Parathyroid adenoma (tissue), 2 donors: ENCODE data around the gene ATG9B.

ENCODE experiments used
- H2AFZ ChIP-seq: fragments of 300-600 bp; sonication (generic); one replicate; pipeline ENCODE4 v1.7.0; 2017; ENCODE audit warnings: antibody characterized with exemption, mild to moderate bottlenecking
- H3K27ac ChIP-seq: fragments of 300-600 bp; sonication (generic); one replicate; pipeline ENCODE4 v1.7.0; 2017
- H3K27me3 ChIP-seq: fragments of 300-600 bp; sonication (generic); one replicate; pipeline ENCODE4 v1.7.0; 2017; ENCODE audit warnings: low read length; ENCODE audit not compliant: control insufficient read depth, insufficient read depth
- H3K36me3 ChIP-seq: fragments of 300-600 bp; sonication (generic); one replicate; pipeline ENCODE4 v1.7.0; 2017; ENCODE audit warnings: low read length; ENCODE audit not compliant: control insufficient read depth, insufficient read depth
- H3K4me1 ChIP-seq: fragments of 300-600 bp; sonication (generic); one replicate; pipeline ENCODE4 v1.7.0; 2017; ENCODE audit warnings: control low read depth
- H3K4me2 ChIP-seq: fragments of 300-600 bp; sonication (generic); one replicate; pipeline ENCODE4 v1.7.0; 2017; ENCODE audit warnings: low read length
- H3K4me3 ChIP-seq: fragments of 300-600 bp; sonication (generic); one replicate; pipeline ENCODE4 v1.7.0; 2017; ENCODE audit warnings: low read depth, low read length
- H3K79me2 ChIP-seq: fragments of 300-600 bp; sonication (generic); one replicate; pipeline ENCODE4 v1.7.0; 2017; ENCODE audit warnings: control low read depth
- H3K9ac ChIP-seq: fragments of 300-600 bp; sonication (generic); one replicate; pipeline ENCODE4 v1.7.0; 2017; ENCODE audit warnings: mild to moderate bottlenecking
- H3K9me3 ChIP-seq: fragments of 300-600 bp; sonication (generic); one replicate; pipeline ENCODE4 v1.7.0; 2017; ENCODE audit warnings: low read length; ENCODE audit not compliant: control insufficient read depth
- TF ChIP-seq, protein P1 (sequence below): fragments of 300-600 bp; sonication (generic); IDR thresholded peaks from one replicate; pipeline ENCODE4 v1.7.0; 2017; ENCODE audit warnings: antibody characterized with exemption, mild to moderate bottlenecking
- donor health status: primary hyperparathyroidism.

Gene ATG9B

DNA sequence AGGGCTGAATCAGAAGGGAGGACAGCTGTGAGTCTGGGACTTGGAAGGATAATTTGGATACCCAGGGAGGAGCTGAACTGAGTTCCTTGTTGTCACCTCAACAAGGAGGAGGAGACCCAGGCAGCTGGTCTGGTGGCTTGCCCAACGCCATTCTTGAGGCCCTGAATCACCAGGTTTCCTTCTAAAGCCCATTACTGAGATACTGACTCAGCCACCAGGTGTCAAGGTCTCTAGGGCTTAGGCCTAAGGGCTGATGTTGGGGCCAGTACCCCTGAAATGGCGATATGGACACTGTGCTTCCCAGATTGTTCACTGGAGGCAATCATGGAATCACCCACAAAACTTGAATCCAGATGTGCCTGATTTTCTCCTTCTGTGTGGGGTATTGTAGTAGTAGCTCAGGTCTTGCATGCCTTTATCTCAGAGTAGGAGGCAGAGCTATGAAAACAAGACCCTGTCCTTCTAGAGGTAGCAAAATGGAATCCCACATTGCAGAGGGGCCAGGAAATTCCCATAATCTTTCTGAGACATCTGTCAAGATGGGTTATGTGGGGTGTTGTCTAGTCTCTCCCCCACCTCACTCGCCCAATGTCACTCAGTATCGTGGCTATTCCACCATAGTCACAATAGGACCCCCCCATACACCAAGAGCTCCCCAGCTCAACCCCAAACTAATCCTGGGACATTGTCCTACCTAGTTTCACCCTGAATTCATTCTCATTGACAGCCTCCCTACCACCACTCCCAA lies 1.8 kb upstream of the ATG9B start:
- Histone ChIP-seq H3K9me3 (no peaks in the 10 kb centered on the region), H3K9ac (no peak overlapping the region), H3K27ac (no peak overlapping the region), H3K4me3 (no peak overlapping the region), H2AFZ (no peak overlapping the region), H3K4me1 (peaks cover 3% of the 10 kb centered on the region), H3K27me3 (no peaks in the 10 kb centered on the region), H3K4me2 (no peak overlapping the region), H3K36me3 (no peaks in the 10 kb centered on the region), H3K79me2 (peaks cover 14% of the 10 kb centered on the region)
- TF ChIP-seq, protein P1, sequence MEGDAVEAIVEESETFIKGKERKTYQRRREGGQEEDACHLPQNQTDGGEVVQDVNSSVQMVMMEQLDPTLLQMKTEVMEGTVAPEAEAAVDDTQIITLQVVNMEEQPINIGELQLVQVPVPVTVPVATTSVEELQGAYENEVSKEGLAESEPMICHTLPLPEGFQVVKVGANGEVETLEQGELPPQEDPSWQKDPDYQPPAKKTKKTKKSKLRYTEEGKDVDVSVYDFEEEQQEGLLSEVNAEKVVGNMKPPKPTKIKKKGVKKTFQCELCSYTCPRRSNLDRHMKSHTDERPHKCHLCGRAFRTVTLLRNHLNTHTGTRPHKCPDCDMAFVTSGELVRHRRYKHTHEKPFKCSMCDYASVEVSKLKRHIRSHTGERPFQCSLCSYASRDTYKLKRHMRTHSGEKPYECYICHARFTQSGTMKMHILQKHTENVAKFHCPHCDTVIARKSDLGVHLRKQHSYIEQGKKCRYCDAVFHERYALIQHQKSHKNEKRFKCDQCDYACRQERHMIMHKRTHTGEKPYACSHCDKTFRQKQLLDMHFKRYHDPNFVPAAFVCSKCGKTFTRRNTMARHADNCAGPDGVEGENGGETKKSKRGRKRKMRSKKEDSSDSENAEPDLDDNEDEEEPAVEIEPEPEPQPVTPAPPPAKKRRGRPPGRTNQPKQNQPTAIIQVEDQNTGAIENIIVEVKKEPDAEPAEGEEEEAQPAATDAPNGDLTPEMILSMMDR = no peak

DNA sequence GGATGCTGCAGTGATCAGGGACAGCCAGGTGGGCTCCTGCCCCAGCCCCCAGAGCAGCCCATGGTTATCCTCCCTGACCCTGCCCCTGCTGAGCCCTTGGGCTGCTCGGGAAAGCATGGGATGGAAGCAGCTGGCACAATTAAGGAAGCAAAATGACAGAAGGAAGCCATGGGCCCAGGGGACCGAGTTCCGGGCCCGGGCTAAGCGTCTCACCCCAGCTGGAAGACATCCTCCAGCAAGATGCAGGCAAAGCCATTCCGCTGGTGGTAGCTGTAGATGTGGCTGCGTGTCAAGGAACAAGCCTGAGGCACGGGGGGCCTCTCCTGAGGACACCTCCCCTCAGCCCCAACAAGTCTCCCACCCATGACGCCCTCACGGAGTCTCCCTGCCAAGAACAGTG lies 1.1 kb downstream of the ATG9B start:
- H3K36me3 ChIP-seq = no peaks in the 10 kb centered on the region
- H2AFZ ChIP-seq = no peak overlapping the region
- no peak overlapping the region for H3K4me3 ChIP-seq
- no peak overlapping the region for H3K4me2 ChIP-seq
- H3K9me3 ChIP-seq = no peaks in the 10 kb centered on the region
- H3K9ac ChIP-seq = no peak overlapping the region
- peaks cover 2% of the 10 kb centered on the region for H3K4me1 ChIP-seq
- TF ChIP-seq, protein P1 = no peak
- no peaks in the 10 kb centered on the region for H3K79me2 ChIP-seq
- no peak overlapping the region for H3K27ac ChIP-seq
- no peaks in the 10 kb centered on the region for H3K27me3 ChIP-seq

DNA sequence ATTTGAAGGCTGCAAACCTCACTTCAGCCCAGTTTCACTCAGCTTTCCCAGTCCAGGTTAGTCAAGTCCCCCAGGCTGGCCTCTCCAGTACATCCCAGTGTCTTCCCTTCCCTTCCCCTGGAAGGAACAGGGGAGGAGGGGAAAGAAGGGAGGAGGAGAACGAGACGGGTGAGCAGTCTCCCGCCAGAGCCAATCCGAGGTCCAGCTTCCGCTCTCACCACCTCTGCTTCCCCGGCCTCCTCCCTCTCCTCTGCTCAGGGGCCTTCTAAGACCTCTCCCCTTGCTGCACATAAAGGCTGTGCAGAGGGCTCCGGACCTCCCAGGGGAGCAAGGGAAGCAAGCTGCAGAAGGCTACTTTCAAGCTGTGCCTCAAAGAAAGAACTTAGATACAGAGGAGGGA lies 4.1 kb downstream of the ATG9B start:
- no peak overlapping the region for H2AFZ ChIP-seq
- no peak overlapping the region for H3K4me2 ChIP-seq
- H3K36me3 ChIP-seq = no peaks in the 10 kb centered on the region
- H3K79me2 ChIP-seq = no peaks in the 10 kb centered on the region
- H3K4me1 ChIP-seq = peaks cover 3% of the 10 kb centered on the region
- no peaks in the 10 kb centered on the region for H3K27me3 ChIP-seq
- H3K27ac ChIP-seq = no peak overlapping the region
- no peak overlapping the region for H3K9ac ChIP-seq
- H3K4me3 ChIP-seq = no peak overlapping the region
- no peaks in the 10 kb centered on the region for H3K9me3 ChIP-seq
- TF ChIP-seq, protein P1 = no peak

DNA sequence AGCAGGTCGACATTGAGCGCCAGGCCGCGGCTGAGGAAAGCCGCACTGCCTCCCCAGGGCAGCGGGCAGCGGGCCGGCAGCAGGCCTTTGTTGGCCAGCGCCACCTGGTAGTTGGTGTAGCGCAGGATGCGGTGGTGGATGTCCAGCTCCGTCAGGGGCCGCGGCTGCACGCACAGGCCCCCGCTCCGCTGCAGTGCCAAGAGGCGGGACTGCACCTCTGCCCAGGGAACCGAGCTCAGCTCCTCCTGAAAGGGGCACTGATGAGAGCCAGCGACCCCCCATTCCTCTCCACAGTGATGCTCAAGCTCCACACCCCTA lies 5.2 kb downstream of the ATG9B start:
- peak overlapping the region; percentile 59 for H3K4me2 ChIP-seq
- peaks cover 3% of the 10 kb centered on the region for H3K4me1 ChIP-seq
- H3K27me3 ChIP-seq = no peaks in the 10 kb centered on the region
- no peak overlapping the region for H3K4me3 ChIP-seq
- H3K36me3 ChIP-seq = no peaks in the 10 kb centered on the region
- TF ChIP-seq, protein P1 = no peak
- H3K9ac ChIP-seq = no peak overlapping the region
- H3K79me2 ChIP-seq = no peaks in the 10 kb centered on the region
- H3K27ac ChIP-seq = no peak overlapping the region
- peak overlapping the region; percentile 78 for H2AFZ ChIP-seq
- no peaks in the 10 kb centered on the region for H3K9me3 ChIP-seq

DNA sequence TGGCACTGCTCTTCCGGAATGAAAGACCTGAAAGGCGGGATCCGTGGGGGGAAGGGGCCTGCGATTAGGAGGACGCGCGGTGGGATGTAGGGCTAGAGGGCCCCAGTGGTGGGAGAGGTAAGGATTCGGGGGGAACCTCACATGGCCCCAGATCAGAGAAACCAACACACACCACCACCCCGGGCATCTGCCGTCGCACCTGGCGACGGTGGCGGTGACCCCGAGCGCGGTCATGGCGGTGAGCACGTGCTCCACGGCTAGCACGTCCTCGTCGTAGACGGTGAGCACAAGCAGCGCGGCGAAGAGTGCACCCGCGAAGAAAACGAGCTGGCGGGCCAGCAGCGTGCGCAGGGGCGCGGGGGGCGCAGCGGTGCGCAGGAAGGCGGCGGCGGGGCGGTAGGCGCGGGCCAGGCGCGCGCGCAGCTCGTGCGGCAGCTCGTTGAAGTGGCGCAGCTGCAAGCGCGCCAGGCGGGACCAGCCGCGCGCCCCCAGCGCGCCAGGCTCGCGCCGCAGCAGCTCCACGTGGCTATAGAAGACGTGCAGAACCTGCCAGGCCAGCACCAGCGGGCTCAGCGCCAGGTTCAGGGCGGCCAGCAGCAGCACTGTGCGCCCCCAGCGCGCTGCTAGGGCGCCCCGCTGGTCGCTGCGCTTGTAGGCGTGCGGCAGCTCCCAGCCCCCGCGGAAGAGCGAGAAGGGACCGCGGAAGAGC lies 5.7 kb downstream of the ATG9B start:
- peak overlapping the region; percentile 17 for H3K4me3 ChIP-seq
- H3K79me2 ChIP-seq = no peaks in the 10 kb centered on the region
- H2AFZ ChIP-seq = peak overlapping the region; percentile 78
- H3K27ac ChIP-seq = no peak overlapping the region
- H3K9me3 ChIP-seq = no peaks in the 10 kb centered on the region
- H3K27me3 ChIP-seq = no peaks in the 10 kb centered on the region
- no peaks in the 10 kb centered on the region for H3K36me3 ChIP-seq
- H3K4me2 ChIP-seq = peak overlapping the region; percentile 59
- H3K9ac ChIP-seq = no peak overlapping the region
- TF ChIP-seq, protein P1 = no peak
- peaks cover 3% of the 10 kb centered on the region for H3K4me1 ChIP-seq
